Smooth muscle cell (in vitro differentiated cells): ENCODE measurements around the gene RAMAC. TPM values are rescaled to one million over a fixed set of nuclear protein-coding genes. Genes with fewer than 3 reads are reported as not detected.

ENCODE experiments used
- DNase-seq: peaks from one replicate; lab custom pipeline; 2025; ENCODE audit not compliant: unreplicated experiment; lab: John Stamatoyannopoulos, UW
- H2AFZ ChIP-seq: fragments of 200-600 bp; sonication (generic); 2 replicates; pipeline ENCODE4 v1.6.0; 2016; ENCODE audit warnings: antibody characterized with exemption, low read depth, mild to moderate bottlenecking
- H3F3A ChIP-seq: fragments of 200-600 bp; sonication (generic); 2 replicates; pipeline ENCODE4 v1.6.0; 2017; ENCODE audit warnings: antibody characterized with exemption, low read depth
- H3K27ac ChIP-seq: fragments of 200-600 bp; sonication (generic); 2 replicates; pipeline ENCODE4 v1.5.1; 2016; ENCODE audit warnings: low read depth, mild to moderate bottlenecking
- H3K27me3 ChIP-seq: fragments of 200-600 bp; sonication (generic); 2 replicates; pipeline ENCODE4 v1.6.1; 2016; ENCODE audit warnings: low read depth, mild to moderate bottlenecking
- H3K36me3 ChIP-seq: fragments of 200-600 bp; sonication (generic); 2 replicates; pipeline ENCODE4 v1.5.1; 2016; ENCODE audit warnings: low read depth
- H3K4me1 ChIP-seq: fragments of 200-600 bp; sonication (generic); 2 replicates; pipeline ENCODE4 v1.5.1; 2016; ENCODE audit warnings: low read depth
- H3K4me2 ChIP-seq: fragments of 200-600 bp; sonication (generic); 2 replicates; pipeline ENCODE4 v1.6.0; 2016; ENCODE audit warnings: mild to moderate bottlenecking
- H3K4me3 ChIP-seq: fragments of 200-600 bp; sonication (generic); 2 replicates; pipeline ENCODE4 v1.5.1; 2016; ENCODE audit warnings: mild to moderate bottlenecking
- H3K79me2 ChIP-seq: fragments of 200-600 bp; sonication (generic); 2 replicates; pipeline ENCODE4 v1.6.0; 2016; ENCODE audit warnings: low read depth, mild to moderate bottlenecking
- H3K9ac ChIP-seq: fragments of 200-600 bp; sonication (generic); 2 replicates; pipeline ENCODE4 v1.6.0; 2016; ENCODE audit warnings: low read depth
- H3K9me3 ChIP-seq: fragments of 200-600 bp; sonication (generic); replicated peaks from 2 replicates; pipeline ENCODE4 v1.5.1; 2016; ENCODE audit warnings: low read depth
- H4K20me1 ChIP-seq: fragments of 200-600 bp; sonication (generic); 2 replicates; pipeline ENCODE4 v1.6.0; 2016; ENCODE audit warnings: low read depth
- CTCF ChIP-seq: fragments of 200-600 bp; sonication (generic); IDR thresholded peaks from 2 replicates; pipeline ENCODE4 v1.5.1; 2017; ENCODE audit warnings: borderline replicate concordance, mild to moderate bottlenecking, antibody characterized with exemption; ENCODE audit not compliant: insufficient read depth, poor library complexity, severe bottlenecking
- WGBS: methylation state at CpG from one replicate; pipeline ENCODE4 v1.1.7; 2016; ENCODE audit warnings: low lambda C conversion rate; 5-methylcytosine and 5-hydroxymethylcytosine counted together
- polyA plus RNA-seq: library from polyadenylated mRNA; unstranded; fragments of >200 nt; fragmentation: Nextera tagmentation; extraction: Ambion mirVana; gene quantifications from 2 replicates; pipeline ENCODE4 v1.2.1, GENCODE V29; 2016
- total RNA-seq: library from RNA; depleted of rRNA; stranded (reverse); fragments of >200 nt; gene quantifications from 2 replicates; pipeline ENCODE4 v1.2.3, GENCODE V29; 2014

The RAMAC gene
- total and polyA plus RNA-seq, 2 experiments from 2014 or later = 56.6 to 59.2 TPM

- Histone ChIP-seq H3K4me2 (no peak overlapping the region), H3K79me2 (no peaks in the 10 kb centered on the region), H3K36me3 (no peaks in the 10 kb centered on the region), H4K20me1 (no peaks in the 10 kb centered on the region), H3K4me1 (peaks cover 6% of the 10 kb centered on the region), H3F3A (no peaks in the 10 kb centered on the region), H3K27ac (peak overlapping the region; percentile 2), H3K9me3 (no peaks in the 10 kb centered on the region), H2AFZ (no peak overlapping the region), H3K4me3 (no peak overlapping the region), H3K9ac (no peak overlapping the region), H3K27me3 (peaks cover 11% of the 10 kb centered on the region)
- no peak for DNase-seq
- WGBS = 77% methylated on average over 5 of the region's 5 CpGs
- TF ChIP-seq CTCF = no peak
Measured at GRCh38 chr15:82944821-82945220, 41.2 kb upstream of the RAMAC start.

GRCh38 chr15:82945326-82945725 lies 40.7 kb upstream of the RAMAC start:
- Histone ChIP-seq H3K9me3 (no peaks in the 10 kb centered on the region), H3K4me3 (no peak overlapping the region), H3K4me2 (no peak overlapping the region), H4K20me1 (no peaks in the 10 kb centered on the region), H3F3A (no peaks in the 10 kb centered on the region), H3K27me3 (peaks cover 16% of the 10 kb centered on the region), H3K4me1 (peaks cover 6% of the 10 kb centered on the region), H3K9ac (no peak overlapping the region), H2AFZ (no peak overlapping the region), H3K36me3 (no peaks in the 10 kb centered on the region), H3K79me2 (no peaks in the 10 kb centered on the region), H3K27ac (no peak overlapping the region)
- no peak for TF ChIP-seq CTCF
- DNase-seq = no peak
- 95% methylated on average over 5 of the region's 5 CpGs for WGBS

- no peak for DNase-seq
- Histone ChIP-seq H3K36me3 (no peaks in the 10 kb centered on the region), H3K4me3 (no peak overlapping the region), H3K4me2 (no peak overlapping the region), H4K20me1 (no peaks in the 10 kb centered on the region), H3K4me1 (peaks cover 6% of the 10 kb centered on the region), H2AFZ (no peak overlapping the region), H3K27me3 (peaks cover 25% of the 10 kb centered on the region), H3K9ac (no peak overlapping the region), H3K79me2 (no peaks in the 10 kb centered on the region), H3F3A (no peaks in the 10 kb centered on the region), H3K9me3 (no peaks in the 10 kb centered on the region), H3K27ac (no peak overlapping the region)
- 92% methylated on average over 8 of the region's 8 CpGs for WGBS
- no peak for TF ChIP-seq CTCF
Measured at GRCh38 chr15:82946155-82946701, 39.8 kb upstream of the RAMAC start.

GRCh38 chr15:82950295-82950694 lies 35.7 kb upstream of the RAMAC start:
- Histone ChIP-seq H3K9me3 (no peaks in the 10 kb centered on the region), H3K4me3 (no peak overlapping the region), H4K20me1 (no peaks in the 10 kb centered on the region), H3K36me3 (no peaks in the 10 kb centered on the region), H3K9ac (no peak overlapping the region), H3K4me1 (no peaks in the 10 kb centered on the region), H2AFZ (no peak overlapping the region), H3K27me3 (peaks cover 34% of the 10 kb centered on the region), H3F3A (no peaks in the 10 kb centered on the region), H3K4me2 (no peak overlapping the region), H3K27ac (no peak overlapping the region), H3K79me2 (no peaks in the 10 kb centered on the region)
- WGBS = 81% methylated on average over 5 of the region's 5 CpGs
- TF ChIP-seq CTCF = no peak
- no peak for DNase-seq
